ENCODE data around the gene TMEM82. TPM values are rescaled to one million over a fixed set of nuclear protein-coding genes. Genes with fewer than 3 reads are reported as not detected.

TMEM82 gene
- total and polyA plus RNA-seq, 4 donors, result not detected

GRCh38 chr1:15727424-15727823 is 14.9 kb upstream of the TMEM82 start:
- no peak overlapping the region for H3K4me3 ChIP-seq (ENCODE audit: low read depth, low read length)
- H3K9me3 ChIP-seq (ENCODE audit: control insufficient read depth, insufficient read depth, low read length), result no peaks in the 10 kb centered on the region
- no peaks in the 10 kb centered on the region for H3K4me1 ChIP-seq (ENCODE audit: control insufficient read depth, insufficient read depth, low read length)
- no peaks in the 10 kb centered on the region for H3K27me3 ChIP-seq (ENCODE audit: control insufficient read depth, insufficient read depth, low read length)
- peaks cover 99% of the 10 kb centered on the region for H3K36me3 ChIP-seq (ENCODE audit: control insufficient read depth, insufficient read depth, low read length)
- WGBS (ENCODE audit: insufficient coverage), result 79% methylated on average over 13 of the region's 13 CpGs
- no peak for DNase-seq (ENCODE audit: low read depth in 4 of 6, low spot score in 6 of 6)
- H3K27ac ChIP-seq (ENCODE audit: low read depth, low read length), result no peak overlapping the region

GRCh38 chr1:15727866-15728534 is 14.3 kb upstream of the TMEM82 start:
- DNase-seq (ENCODE audit: low read depth in 4 of 6, low spot score in 6 of 6), result no peak
- peaks cover 100% of the 10 kb centered on the region for H3K36me3 ChIP-seq (ENCODE audit: control insufficient read depth, insufficient read depth, low read length)
- no peak overlapping the region for H3K27ac ChIP-seq (ENCODE audit: low read depth, low read length)
- no peaks in the 10 kb centered on the region for H3K27me3 ChIP-seq (ENCODE audit: control insufficient read depth, insufficient read depth, low read length)
- H3K4me3 ChIP-seq (ENCODE audit: low read depth, low read length), result no peak overlapping the region
- no peaks in the 10 kb centered on the region for H3K4me1 ChIP-seq (ENCODE audit: control insufficient read depth, insufficient read depth, low read length)
- no peaks in the 10 kb centered on the region for H3K9me3 ChIP-seq (ENCODE audit: control insufficient read depth, insufficient read depth, low read length)
- 93% methylated on average over 23 of the region's 23 CpGs for WGBS (ENCODE audit: insufficient coverage)

- 93% methylated on average over 19 of the region's 22 CpGs for WGBS (ENCODE audit: insufficient coverage)
- Histone ChIP-seq H3K9me3 (ENCODE audit: control insufficient read depth, insufficient read depth, low read length) (no peaks in the 10 kb centered on the region), H3K4me1 (ENCODE audit: control insufficient read depth, insufficient read depth, low read length) (no peaks in the 10 kb centered on the region), H3K4me3 (ENCODE audit: low read depth, low read length) (no peak overlapping the region), H3K27ac (ENCODE audit: low read depth, low read length) (no peak overlapping the region), H3K27me3 (ENCODE audit: control insufficient read depth, insufficient read depth, low read length) (no peaks in the 10 kb centered on the region), H3K36me3 (ENCODE audit: control insufficient read depth, insufficient read depth, low read length) (peaks cover 100% of the 10 kb centered on the region)
- DNase-seq (ENCODE audit: low read depth in 4 of 6, low spot score in 6 of 6), result no peak
Observed at GRCh38 chr1:15728937-15729657, 13.2 kb upstream of the TMEM82 start.

GRCh38 chr1:15730423-15730822 is 11.9 kb upstream of the TMEM82 start:
- Histone ChIP-seq H3K4me1 (ENCODE audit: control insufficient read depth, insufficient read depth, low read length) (no peaks in the 10 kb centered on the region), H3K9me3 (ENCODE audit: control insufficient read depth, insufficient read depth, low read length) (no peaks in the 10 kb centered on the region), H3K27me3 (ENCODE audit: control insufficient read depth, insufficient read depth, low read length) (no peaks in the 10 kb centered on the region), H3K4me3 (ENCODE audit: low read depth, low read length) (no peak overlapping the region), H3K36me3 (ENCODE audit: control insufficient read depth, insufficient read depth, low read length) (peaks cover 100% of the 10 kb centered on the region), H3K27ac (ENCODE audit: low read depth, low read length) (no peak overlapping the region)
- 95% methylated on average over 16 of the region's 16 CpGs for WGBS (ENCODE audit: insufficient coverage)
- DNase-seq (ENCODE audit: low read depth in 4 of 6, low spot score in 6 of 6), result no peak

- no peak overlapping the region for H3K4me3 ChIP-seq (ENCODE audit: low read depth, low read length)
- H3K4me1 ChIP-seq (ENCODE audit: control insufficient read depth, insufficient read depth, low read length), result no peaks in the 10 kb centered on the region
- 95% methylated on average over 16 of the region's 16 CpGs for WGBS (ENCODE audit: insufficient coverage)
- no peak overlapping the region for H3K27ac ChIP-seq (ENCODE audit: low read depth, low read length)
- no peak for DNase-seq (ENCODE audit: low read depth in 4 of 6, low spot score in 6 of 6)
- H3K27me3 ChIP-seq (ENCODE audit: control insufficient read depth, insufficient read depth, low read length), result no peaks in the 10 kb centered on the region
- H3K9me3 ChIP-seq (ENCODE audit: control insufficient read depth, insufficient read depth, low read length), result no peaks in the 10 kb centered on the region
- H3K36me3 ChIP-seq (ENCODE audit: control insufficient read depth, insufficient read depth, low read length), result peaks cover 99% of the 10 kb centered on the region
Observed at GRCh38 chr1:15730936-15731335, 11.4 kb upstream of the TMEM82 start.

- DNase-seq (ENCODE audit: low read depth in 4 of 6, low spot score in 6 of 6), result no peak
- WGBS (ENCODE audit: insufficient coverage), result 94% methylated on average over 37 of the region's 39 CpGs
- H3K27ac ChIP-seq (ENCODE audit: low read depth, low read length), result no peak overlapping the region
- no peak overlapping the region for H3K4me3 ChIP-seq (ENCODE audit: low read depth, low read length)
- H3K36me3 ChIP-seq (ENCODE audit: control insufficient read depth, insufficient read depth, low read length), result peaks cover 99% of the 10 kb centered on the region
- H3K27me3 ChIP-seq (ENCODE audit: control insufficient read depth, insufficient read depth, low read length), result no peaks in the 10 kb centered on the region
- H3K9me3 ChIP-seq (ENCODE audit: control insufficient read depth, insufficient read depth, low read length), result no peaks in the 10 kb centered on the region
- no peaks in the 10 kb centered on the region for H3K4me1 ChIP-seq (ENCODE audit: control insufficient read depth, insufficient read depth, low read length)
Observed at GRCh38 chr1:15731735-15732685, 10.3 kb upstream of the TMEM82 start.

- no peaks in the 10 kb centered on the region for H3K27me3 ChIP-seq (ENCODE audit: control insufficient read depth, insufficient read depth, low read length)
- no peaks in the 10 kb centered on the region for H3K4me1 ChIP-seq (ENCODE audit: control insufficient read depth, insufficient read depth, low read length)
- no peak for DNase-seq (ENCODE audit: low read depth in 4 of 6, low spot score in 6 of 6)
- H3K27ac ChIP-seq (ENCODE audit: low read depth, low read length), result no peak overlapping the region
- H3K36me3 ChIP-seq (ENCODE audit: control insufficient read depth, insufficient read depth, low read length), result peaks cover 97% of the 10 kb centered on the region
- H3K4me3 ChIP-seq (ENCODE audit: low read depth, low read length), result no peak overlapping the region
- H3K9me3 ChIP-seq (ENCODE audit: control insufficient read depth, insufficient read depth, low read length), result no peaks in the 10 kb centered on the region
- WGBS (ENCODE audit: insufficient coverage), result 88% methylated on average over 6 of the region's 7 CpGs
Observed at GRCh38 chr1:15732686-15733081, 9.6 kb upstream of the TMEM82 start.

- 72% methylated on average over 11 of the region's 11 CpGs for WGBS (ENCODE audit: insufficient coverage)
- Histone ChIP-seq H3K4me1 (ENCODE audit: control insufficient read depth, insufficient read depth, low read length) (no peaks in the 10 kb centered on the region), H3K4me3 (ENCODE audit: low read depth, low read length) (no peak overlapping the region), H3K27me3 (ENCODE audit: control insufficient read depth, insufficient read depth, low read length) (no peaks in the 10 kb centered on the region), H3K9me3 (ENCODE audit: control insufficient read depth, insufficient read depth, low read length) (no peaks in the 10 kb centered on the region), H3K36me3 (ENCODE audit: control insufficient read depth, insufficient read depth, low read length) (peaks cover 97% of the 10 kb centered on the region), H3K27ac (ENCODE audit: low read depth, low read length) (no peak overlapping the region)
- DNase-seq (ENCODE audit: low read depth in 4 of 6, low spot score in 6 of 6), result no peak
Observed at GRCh38 chr1:15733218-15733725, 9.0 kb upstream of the TMEM82 start.

- H3K27me3 ChIP-seq (ENCODE audit: control insufficient read depth, insufficient read depth, low read length), result no peaks in the 10 kb centered on the region
- no peak overlapping the region for H3K4me3 ChIP-seq (ENCODE audit: low read depth, low read length)
- DNase-seq (ENCODE audit: low read depth in 4 of 6, low spot score in 6 of 6), result no peak
- H3K4me1 ChIP-seq (ENCODE audit: control insufficient read depth, insufficient read depth, low read length), result no peaks in the 10 kb centered on the region
- WGBS (ENCODE audit: insufficient coverage), result 85% methylated on average over 27 of the region's 27 CpGs
- H3K36me3 ChIP-seq (ENCODE audit: control insufficient read depth, insufficient read depth, low read length), result peaks cover 96% of the 10 kb centered on the region
- no peaks in the 10 kb centered on the region for H3K9me3 ChIP-seq (ENCODE audit: control insufficient read depth, insufficient read depth, low read length)
- H3K27ac ChIP-seq (ENCODE audit: low read depth, low read length), result no peak overlapping the region
Observed at GRCh38 chr1:15733726-15734226, 8.5 kb upstream of the TMEM82 start.
